GM12878 (cell line): Measurements from ENCODE around the gene ADAMTS3. TPM values are rescaled to one million over a fixed set of nuclear protein-coding genes. Genes with fewer than 3 reads are reported as not detected.

Experiments
- ATAC-seq: fragments of 200-7000 bp; cut with Tn5 transposase; 3 replicates; pipeline ENCODE4 v1.9.1; 2020; ENCODE audit warnings: mild to moderate bottlenecking, moderate library complexity
- BruUV-seq: library from RNA; stranded (reverse); fragments of 400-500 nt; replicated peaks from 2 replicates; lab custom pipeline; 2021; lab: Mats Ljungman, UMichigan
- CTCF ChIA-PET: fragments of 300-600 bp; sonication (Branson Sonifier 250); formaldehyde crosslinking; extraction: SDS; loops from one replicate; lab custom pipeline; 2021; ENCODE audit warnings: inconsistent platforms; lab: Yijun Ruan, JAX
- POLR2A ChIA-PET: fragments of 350-600 bp; formaldehyde crosslinking; extraction: SDS; loops from one replicate; lab custom pipeline; 2021; ENCODE audit warnings: inconsistent platforms; lab: Charles Lee
- RAD21 ChIA-PET: fragments of 300-600 bp; sonication (Branson Sonifier 250); formaldehyde crosslinking; loops from one replicate; lab custom pipeline; 2023; ENCODE audit warnings: antibody characterized with exemption; ENCODE audit not compliant: unreplicated experiment; lab: Charles Lee
- SMC1A ChIA-PET: fragments of 300-600 bp; sonication (Branson Sonifier 250); formaldehyde crosslinking; loops from one replicate; lab custom pipeline; 2023; ENCODE audit not compliant: unreplicated experiment, uncharacterized antibody; lab: Charles Lee
- DNase-seq: peaks from one replicate; pipeline ENCODE4 v3.0.0-alpha.2; 2011; ENCODE audit warnings: low read depth, low spot score
- FAIRE-seq: peaks from 3 replicates; lab custom pipeline; 2011; peaks lifted over from hg19 to GRCh38; lab: Jason Lieb, UNC
- H2AFZ ChIP-seq: 2 replicates; pipeline ENCODE4 v1.6.0; 2011; ENCODE audit warnings: low read depth, low read length, control low read depth; ENCODE audit not compliant: control insufficient read depth
- H3K27ac ChIP-seq: 2 replicates; pipeline ENCODE4 v1.5.1; 2011; ENCODE audit warnings: control low read depth; ENCODE audit not compliant: control insufficient read depth, insufficient read depth
- H3K27me3 ChIP-seq, 2 experiments: replicated peaks in 1 of 2; 2 replicates each; pipeline versions ENCODE4 v1.6.0 to v1.6.1; 2011; ENCODE audit warnings: low read length in 1 of 2; ENCODE audit not compliant: control insufficient read depth in 2 of 2, insufficient read depth in 2 of 2
- H3K36me3 ChIP-seq, 2 experiments: 2 replicates each; pipeline ENCODE4 v1.5.1; 2011; ENCODE audit warnings: low read length in 1 of 2; ENCODE audit not compliant: control insufficient read depth in 2 of 2, insufficient read depth in 2 of 2
- H3K4me1 ChIP-seq: 2 replicates; pipeline ENCODE4 v1.6.1; 2011; ENCODE audit warnings: mild to moderate bottlenecking, low read length, moderate library complexity, mixed read lengths; ENCODE audit not compliant: control insufficient read depth, insufficient read depth
- H3K4me2 ChIP-seq: 2 replicates; pipeline ENCODE4 v1.6.0; 2011; ENCODE audit warnings: control low read depth; ENCODE audit not compliant: control insufficient read depth, insufficient read depth
- H3K4me3 ChIP-seq: fragments of 200-600 bp; sonication (generic); 2 replicates; pipeline ENCODE4 v1.5.1; 2016
- H3K79me2 ChIP-seq: 2 replicates; pipeline ENCODE4 v1.6.0; 2011; ENCODE audit warnings: low read length; ENCODE audit not compliant: control insufficient read depth, insufficient read depth
- H3K9ac ChIP-seq: 2 replicates; pipeline ENCODE4 v1.8.0; 2011; ENCODE audit warnings: low read length, control low read depth, mixed read lengths; ENCODE audit not compliant: control insufficient read depth, insufficient read depth
- H3K9me3 ChIP-seq: replicated peaks from 3 replicates; pipeline ENCODE4 v1.5.1; 2011; ENCODE audit warnings: mild to moderate bottlenecking, low read length; ENCODE audit not compliant: control insufficient read depth, insufficient read depth
- H4K20me1 ChIP-seq: 2 replicates; pipeline ENCODE4 v1.6.0; 2011; ENCODE audit not compliant: control insufficient read depth, insufficient read depth
- ATF7 ChIP-seq: fragments of 450-650 bp; IDR thresholded peaks from 2 replicates; pipeline ENCODE4 v1.6.1; 2016; ENCODE audit warnings: low read depth, mild to moderate bottlenecking
- EP300 ChIP-seq, 2 experiments: fragments of 150-350 bp in 1 of 2; IDR thresholded peaks; 2 replicates each; pipeline ENCODE4 v1.6.1; 2011 to 2012; ENCODE audit warnings: low read depth in 2 of 2, low read length in 2 of 2, borderline replicate concordance in 1 of 2, improper control_type of control experiment in 1 of 2, inconsistent platforms in 1 of 2; ENCODE audit not compliant: control insufficient read depth in 1 of 2
- EZH2 ChIP-seq: IDR thresholded peaks from 2 replicates; pipeline ENCODE4 v1.6.1; 2012; ENCODE audit warnings: low read depth, mild to moderate bottlenecking, control low read depth, inconsistent platforms, low read length, borderline replicate concordance; ENCODE audit not compliant: control insufficient read depth
- IRF4 ChIP-seq: IDR thresholded peaks from 2 replicates; pipeline ENCODE4 v1.6.1; 2011; ENCODE audit warnings: low read depth, low read length
- MTA3 ChIP-seq: IDR thresholded peaks from 2 replicates; pipeline ENCODE4 v1.6.1; 2012; ENCODE audit warnings: low read length, inconsistent platforms, borderline replicate concordance
- PBX3 ChIP-seq: IDR thresholded peaks from 2 replicates; pipeline ENCODE4 v1.6.1; 2011; ENCODE audit warnings: mild to moderate bottlenecking, low read depth, low read length, moderate library complexity; ENCODE audit not compliant: insufficient replicate concordance
- RELA ChIP-seq: fragments of 450-650 bp; IDR thresholded peaks from 2 replicates; pipeline ENCODE4 v1.8.0; 2014; ENCODE audit warnings: borderline replicate concordance; ENCODE audit not compliant: partially characterized antibody
- SREBF1 ChIP-seq: IDR thresholded peaks from 2 replicates; pipeline ENCODE4 v1.6.1; 2012; ENCODE audit warnings: mild to moderate bottlenecking, low read length
- SUZ12 ChIP-seq: fragments of 200-600 bp; sonication (generic); IDR thresholded peaks from one replicate; pipeline ENCODE4 v1.6.1; 2018; ENCODE audit warnings: antibody characterized with exemption, mild to moderate bottlenecking; ENCODE audit not compliant: unreplicated experiment
- TARDBP ChIP-seq: IDR thresholded peaks from 2 replicates; pipeline ENCODE4 v1.6.1; 2016; ENCODE audit warnings: borderline replicate concordance
- TCF7 ChIP-seq: IDR thresholded peaks from 2 replicates; pipeline ENCODE4 v1.6.1; 2014; ENCODE audit warnings: antibody characterized with exemption, borderline replicate concordance
- ZBTB11 ChIP-seq: fragments of 450-650 bp; formaldehyde crosslinking; IDR thresholded peaks from 2 replicates; pipeline ENCODE4 v1.5.0; 2022; ENCODE audit warnings: mild to moderate bottlenecking, missing genetic modification characterization
- ZNF622 ChIP-seq: fragments of 450-650 bp; IDR thresholded peaks from 2 replicates; pipeline ENCODE4 v1.6.1; 2017; ENCODE audit warnings: mild to moderate bottlenecking, inconsistent platforms
- in situ Hi-C: fragments of 300-500 bp; cut with MboI; formaldehyde crosslinking; loops from 9 replicates; pipeline ENCODE4 v1.14.3; 2018; ENCODE audit warnings: mixed read lengths
- intact Hi-C: fragments of 100-400 bp; cut with micrococcal nuclease; formaldehyde crosslinking; loops from one replicate; pipeline ENCODE4 v1.14.2; 2022; ENCODE audit not compliant: unreplicated experiment
- polyA plus RNA-seq, 11 experiments: library from polyadenylated mRNA; depleted of rRNA in 4 of 11; unstranded in 6 of 11; stranded (reverse) in 5 of 11; fragments of >200 nt; fragmentation: Nextera tagmentation in 4 of 11; fragmentation: Illumina TruSeq in 1 of 11; extraction: Ambion mirVana in 4 of 11; extraction: Trizol in 1 of 11; gene quantifications; 1 replicate in 1 of 11; 2 replicates in 10 of 11; pipeline versions ENCODE4 v1.2.1 to v1.2.3, GENCODE V29; 2011 to 2016; ENCODE audit warnings: inconsistent platforms in 2 of 11, missing spikeins in 2 of 11, low read depth in 1 of 11
- total RNA-seq, 4 experiments: library from RNA; depleted of rRNA in 3 of 4; stranded (reverse); fragments of >200 nt in 3 of 4; fragmentation: Illumina TruSeq in 1 of 4; extraction: Trizol in 1 of 4; gene quantifications; 2 replicates each; pipeline versions ENCODE4 v1.2.1 to v1.2.3, GENCODE V29; 2013 to 2021
- TF ChIP-seq, protein P1 (sequence below): fragments of 450-650 bp; IDR thresholded peaks from 2 replicates; pipeline ENCODE4 v1.6.1; 2017; ENCODE audit warnings: borderline replicate concordance

ADAMTS3 gene
- total and polyA plus RNA-seq, 10 of the 15 experiments (the other 5 are each of a cell fraction or from before 2014, with no cell fraction given) = under 0.01 to 0.07 (median 0.02) TPM; not detected in 6

DNA sequence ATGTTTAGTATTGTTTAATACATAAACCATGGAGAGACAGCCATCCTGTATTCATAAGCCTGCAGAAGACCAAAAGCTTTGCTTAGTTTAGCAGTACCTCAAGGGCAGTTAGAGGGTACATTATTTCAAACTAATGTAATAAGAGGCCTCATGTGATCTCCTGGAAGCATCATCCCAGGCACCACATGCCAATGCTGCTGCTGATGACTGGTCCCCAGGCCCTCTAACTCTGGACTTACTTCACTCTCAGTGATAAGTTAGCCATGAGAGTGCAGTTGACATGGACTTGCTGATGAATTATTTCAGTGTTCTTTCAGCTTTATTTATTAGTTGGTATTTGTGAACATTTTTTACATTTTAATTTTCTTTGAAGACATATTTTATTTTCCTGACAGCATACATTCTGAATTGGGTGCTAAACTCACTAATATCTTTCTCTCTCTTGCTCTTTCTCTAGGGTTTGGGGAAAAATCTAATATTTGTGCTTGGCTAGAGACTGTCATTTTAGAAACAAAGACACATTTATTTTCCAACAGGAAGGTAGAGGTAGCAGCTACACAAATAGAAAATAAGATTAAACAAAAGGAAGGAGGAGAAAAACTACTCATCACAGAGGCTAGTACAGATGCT lies 329.4 kb downstream of the ADAMTS3 start:
- Histone ChIP-seq H3K9me3 (no peaks in the 10 kb centered on the region), H3K4me3 (no peak overlapping the region), H2AFZ (no peak overlapping the region), H3K4me2 (no peak overlapping the region), H3K9ac (no peak overlapping the region), H4K20me1 (no peaks in the 10 kb centered on the region), H3K27me3 (no peaks in the 10 kb centered on the region), H3K27ac (no peak overlapping the region), H3K4me1 (no peaks in the 10 kb centered on the region), H3K36me3 (no peaks in the 10 kb centered on the region), H3K79me2 (no peaks in the 10 kb centered on the region)
- RAD21 ChIA-PET = no interaction called here
- intact Hi-C loops (no loop called here), in situ Hi-C loops (no loop called here)
- SMC1A ChIA-PET = no interaction called here
- TF ChIP-seq TCF7 (no peak), SREBF1 (no peak), RELA (no peak), EZH2 (no peak), PBX3 (no peak), TARDBP (no peak), IRF4 (no peak), ZBTB11 (CRISPR knock-in tag) (no peak), SUZ12 (no peak), EP300 (IDR thresholded peaks at IDR 0.05; ENCODE audit: borderline replicate concordance in 1 of 2, control insufficient read depth in 1 of 2, low read depth in 2 of 2, low read length in 2 of 2) (no peak), ZNF622 (no peak), ATF7 (no peak), MTA3 (no peak)
- TF ChIP-seq, protein P1, sequence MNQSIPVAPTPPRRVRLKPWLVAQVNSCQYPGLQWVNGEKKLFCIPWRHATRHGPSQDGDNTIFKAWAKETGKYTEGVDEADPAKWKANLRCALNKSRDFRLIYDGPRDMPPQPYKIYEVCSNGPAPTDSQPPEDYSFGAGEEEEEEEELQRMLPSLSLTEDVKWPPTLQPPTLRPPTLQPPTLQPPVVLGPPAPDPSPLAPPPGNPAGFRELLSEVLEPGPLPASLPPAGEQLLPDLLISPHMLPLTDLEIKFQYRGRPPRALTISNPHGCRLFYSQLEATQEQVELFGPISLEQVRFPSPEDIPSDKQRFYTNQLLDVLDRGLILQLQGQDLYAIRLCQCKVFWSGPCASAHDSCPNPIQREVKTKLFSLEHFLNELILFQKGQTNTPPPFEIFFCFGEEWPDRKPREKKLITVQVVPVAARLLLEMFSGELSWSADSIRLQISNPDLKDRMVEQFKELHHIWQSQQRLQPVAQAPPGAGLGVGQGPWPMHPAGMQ = no peak
- no peak for FAIRE-seq
- CTCF ChIA-PET = no interaction called here
- DNase-seq = no peak
- no TSS peak for BruUV-seq
- POLR2A ChIA-PET = no interaction called here
- ATAC-seq = no peak
